A549 (cell line): ENCODE data around the gene LY6G6D. TPM values are rescaled to one million over a fixed set of nuclear protein-coding genes. Genes with fewer than 3 reads are reported as not detected.

Experiments
- ATAC-seq, 2 experiments: fragments of 200-7000 bp in 1 of 2; fragments of >200 bp in 1 of 2; cut with Nextera tagmentation in 1 of 2; cut with Tn5 transposase in 1 of 2; 3 replicates each; pipeline versions ENCODE4 v1.8.0 to v1.9.1; 2018 to 2020; ENCODE audit warnings: mild to moderate bottlenecking in 1 of 2, moderate library complexity in 1 of 2
- CTCF ChIA-PET: fragments of 300-600 bp; sonication (Branson Sonifier 250); formaldehyde crosslinking; extraction: SDS; loops from one replicate; lab custom pipeline; 2021; ENCODE audit warnings: antibody characterized with exemption, inconsistent platforms; lab: Yijun Ruan, JAX
- POLR2A ChIA-PET: fragments of 350-600 bp; formaldehyde crosslinking; extraction: SDS; loops from one replicate; lab custom pipeline; 2021; ENCODE audit warnings: antibody characterized with exemption, inconsistent platforms; lab: Yijun Ruan, JAX
- DNase-seq, 2 experiments: peaks; one replicate each; pipeline versions ENCODE4 v3.0.0 to v3.0.0-alpha.2; 2011 to 2016; ENCODE audit warnings: low read depth in 1 of 2, low spot score in 1 of 2
- FAIRE-seq: peaks from 2 replicates; lab custom pipeline; 2011; peaks lifted over from hg19 to GRCh38; lab: Jason Lieb, UNC
- H3K27ac ChIP-seq, 2 experiments: fragments of >200 bp; sonication (Bioruptor Twin); formaldehyde crosslinking; 3 replicates each; pipeline ENCODE4 v1.5.1; 2016 to 2017
- H3K4me1 ChIP-seq: fragments of >200 bp; sonication (Bioruptor Twin); formaldehyde crosslinking; 3 replicates; pipeline ENCODE4 v1.6.1; 2016
- H3K4me2 ChIP-seq: fragments of >200 bp; sonication (Bioruptor Twin); formaldehyde crosslinking; 3 replicates; pipeline ENCODE4 v1.6.1; 2016
- H3K4me3 ChIP-seq: fragments of >200 bp; sonication (Bioruptor Twin); formaldehyde crosslinking; 3 replicates; pipeline ENCODE4 v1.5.1; 2016
- H3K9me3 ChIP-seq: fragments of >200 bp; sonication (Bioruptor Twin); formaldehyde crosslinking; 3 replicates; pipeline ENCODE4 v1.6.1; 2016
- CEBPB ChIP-seq, 2 experiments: fragments of >200 bp in 1 of 2; sonication (Bioruptor Twin) in 1 of 2; formaldehyde crosslinking in 1 of 2; IDR thresholded peaks; 2 replicates each; pipeline ENCODE4 v1.6.1; 2012 to 2016
- EHF ChIP-seq: fragments of 250-450 bp; sonication (Bioruptor Pico); IDR thresholded peaks from 2 replicates; pipeline ENCODE4 v1.5.0; 2020; ENCODE audit warnings: mild to moderate bottlenecking
- GATA3 ChIP-seq: IDR thresholded peaks from 2 replicates; pipeline ENCODE4 v1.6.1; 2012; ENCODE audit warnings: borderline replicate concordance
- HOXA7 ChIP-seq: fragments of 250-450 bp; sonication (Bioruptor Pico); IDR thresholded peaks from 2 replicates; pipeline ENCODE4 v1.5.0; 2020; ENCODE audit warnings: mild to moderate bottlenecking, moderate library complexity
- JUN ChIP-seq, 2 experiments: fragments of >200 bp; sonication (Bioruptor Twin); formaldehyde crosslinking; IDR thresholded peaks; 2 replicates in 1 of 2; 3 replicates in 1 of 2; pipeline ENCODE4 v1.6.1; 2016 to 2017
- KDM1A ChIP-seq: fragments of 200-600 bp; sonication (generic); IDR thresholded peaks from 2 replicates; pipeline ENCODE4 v1.6.1; 2016; ENCODE audit warnings: low read depth, mild to moderate bottlenecking
- MAZ ChIP-seq: fragments of 150-350 bp; IDR thresholded peaks from 2 replicates; pipeline ENCODE4 v1.6.1; 2014; ENCODE audit warnings: antibody characterized with exemption, low read depth, low read length, borderline replicate concordance
- PHF8 ChIP-seq: fragments of 200-600 bp; sonication (generic); IDR thresholded peaks from 2 replicates; pipeline ENCODE4 v1.6.1; 2016; ENCODE audit warnings: low read depth, mild to moderate bottlenecking, antibody characterized with exemption, moderate library complexity, borderline replicate concordance
- RAD21 ChIP-seq, 2 experiments: fragments of >200 bp in 1 of 2; sonication (Bioruptor Twin) in 1 of 2; formaldehyde crosslinking in 1 of 2; IDR thresholded peaks in 1 of 2; conservative IDR thresholded peaks in 1 of 2; 2 replicates in 1 of 2; 3 replicates in 1 of 2; pipeline ENCODE4 v1.6.1; 2012 to 2018; ENCODE audit warnings: inconsistent platforms in 1 of 2
- RARB ChIP-seq: fragments of 250-450 bp; sonication (Bioruptor Pico); IDR thresholded peaks from 2 replicates; pipeline ENCODE4 v1.8.0; 2021; ENCODE audit warnings: mild to moderate bottlenecking, moderate library complexity
- RCOR1 ChIP-seq: fragments of 150-350 bp; IDR thresholded peaks from 2 replicates; pipeline ENCODE4 v1.6.1; 2014; ENCODE audit warnings: antibody characterized with exemption, low read length, low read depth
- RFX5 ChIP-seq: fragments of 450-650 bp; IDR thresholded peaks from 2 replicates; pipeline ENCODE4 v1.7.1; 2014; ENCODE audit warnings: antibody characterized with exemption, mild to moderate bottlenecking, moderate library complexity
- ZC3H11A ChIP-seq: fragments of 450-650 bp; IDR thresholded peaks from 2 replicates; pipeline ENCODE4 v1.6.1; 2014; ENCODE audit warnings: antibody characterized with exemption, mild to moderate bottlenecking
- ZFP36 ChIP-seq: fragments of 450-650 bp; IDR thresholded peaks from 2 replicates; pipeline ENCODE4 v1.6.1; 2014; ENCODE audit warnings: borderline replicate concordance; ENCODE audit not compliant: partially characterized antibody
- ZNF302 ChIP-seq: fragments of 250-450 bp; sonication (Bioruptor Pico); IDR thresholded peaks from 2 replicates; pipeline ENCODE4 v1.9.0; 2021; ENCODE audit warnings: inconsistent platforms, mild to moderate bottlenecking, moderate library complexity
- ZSCAN20 ChIP-seq: fragments of 250-450 bp; sonication (Bioruptor Pico); IDR thresholded peaks from 2 replicates; pipeline ENCODE4 v1.8.0; 2022; ENCODE audit warnings: mild to moderate bottlenecking, moderate library complexity
- WGBS: methylation state at CpG from one replicate; pipeline ENCODE4 v1.1.6; 2017; ENCODE audit errors: missing lambda C conversion rate; 5-methylcytosine and 5-hydroxymethylcytosine counted together
- polyA plus RNA-seq, 4 experiments: library from polyadenylated mRNA; depleted of rRNA in 3 of 4; stranded (reverse); fragments of >200 nt; fragmentation: RNase III in 1 of 4; extraction: RNeasy Plus Mini Kit Qiagen cat#74134 plus additional on column Dnase treatment in 1 of 4; gene quantifications; 2 replicates in 3 of 4; 3 replicates in 1 of 4; pipeline ENCODE4 v1.2.3, GENCODE V29; 2011 to 2017
- TF ChIP-seq, protein P1 (sequence below): fragments of >200 bp; sonication (Bioruptor Twin); formaldehyde crosslinking; IDR thresholded peaks from 3 replicates; pipeline ENCODE4 v1.6.1; 2016
- TF ChIP-seq, protein P2 (sequence below): fragments of 200-600 bp; sonication (generic); IDR thresholded peaks from 2 replicates; pipeline ENCODE4 v1.6.1; 2016; ENCODE audit warnings: antibody characterized with exemption, mild to moderate bottlenecking, moderate library complexity
- TF ChIP-seq, protein P3 (sequence below): fragments of >200 bp; sonication (Bioruptor Twin); formaldehyde crosslinking; IDR thresholded peaks from 2 replicates; pipeline ENCODE4 v1.6.1; 2016
- TF ChIP-seq, protein P4 (sequence below): fragments of 150-350 bp; IDR thresholded peaks from 2 replicates; pipeline ENCODE4 v1.6.1; 2014; ENCODE audit warnings: low read depth, mild to moderate bottlenecking, low read length

The LY6G6D gene
- polyA plus RNA-seq, 2 of the 4 experiments (the other 2 are of a cell fraction), result not detected

DNA sequence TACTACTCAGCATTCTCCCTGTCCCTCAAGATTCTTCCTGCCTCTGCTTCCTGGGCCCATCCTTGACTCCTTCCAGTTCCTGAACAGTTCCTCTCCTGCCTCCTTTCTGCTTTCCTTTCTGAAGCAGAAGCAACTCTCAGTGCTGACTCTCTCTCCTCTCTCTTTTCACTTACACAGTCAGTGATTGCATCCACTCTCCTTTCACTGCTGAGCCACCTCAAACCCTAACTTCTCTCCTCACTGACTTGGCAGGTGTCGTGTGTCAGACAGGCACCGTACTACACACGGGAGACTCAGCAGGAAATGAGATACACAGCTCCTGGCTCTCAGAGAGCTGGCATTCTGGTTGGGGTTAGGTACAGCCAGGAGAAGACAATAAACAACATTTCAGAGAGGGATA is 17.6 kb upstream of the LY6G6D start:
- H3K9me3 ChIP-seq, result no peaks in the 10 kb centered on the region
- H3K4me1 ChIP-seq, result peaks cover 13% of the 10 kb centered on the region; the same call in 2 of the 3 replicates
- POLR2A ChIA-PET, result no interaction called here
- no peak overlapping the region for H3K4me3 ChIP-seq
- DNase-seq (no peak), ATAC-seq (no peak), FAIRE-seq (no peak)
- TF ChIP-seq ZNF302 (CRISPR knock-in tag) (no peak), ZSCAN20 (CRISPR knock-in tag) (no peak), KDM1A (no peak), MAZ (no peak), RCOR1 (no peak), EHF (CRISPR knock-in tag) (no peak), ZC3H11A (no peak), RAD21 (conservative IDR thresholded peaks at IDR 0.05 in 1 of 2, IDR thresholded peaks at IDR 0.05 in 1 of 2) (no peak), PHF8 (no peak)
- TF ChIP-seq, protein P1, sequence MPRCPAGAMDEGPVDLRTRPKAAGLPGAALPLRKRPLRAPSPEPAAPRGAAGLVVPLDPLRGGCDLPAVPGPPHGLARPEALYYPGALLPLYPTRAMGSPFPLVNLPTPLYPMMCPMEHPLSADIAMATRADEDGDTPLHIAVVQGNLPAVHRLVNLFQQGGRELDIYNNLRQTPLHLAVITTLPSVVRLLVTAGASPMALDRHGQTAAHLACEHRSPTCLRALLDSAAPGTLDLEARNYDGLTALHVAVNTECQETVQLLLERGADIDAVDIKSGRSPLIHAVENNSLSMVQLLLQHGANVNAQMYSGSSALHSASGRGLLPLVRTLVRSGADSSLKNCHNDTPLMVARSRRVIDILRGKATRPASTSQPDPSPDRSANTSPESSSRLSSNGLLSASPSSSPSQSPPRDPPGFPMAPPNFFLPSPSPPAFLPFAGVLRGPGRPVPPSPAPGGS, result no peak
- no peak overlapping the region for H3K27ac ChIP-seq
- H3K4me2 ChIP-seq, result no peak overlapping the region
- WGBS, result 63% methylated on average over 3 of the region's 3 CpGs
- CTCF ChIA-PET, result interaction anchor here (1.4 kb wide), 1 partner anchor 93 kb away, joined by 3 read pairs; no protein-coding TSS in a partner anchor

DNA sequence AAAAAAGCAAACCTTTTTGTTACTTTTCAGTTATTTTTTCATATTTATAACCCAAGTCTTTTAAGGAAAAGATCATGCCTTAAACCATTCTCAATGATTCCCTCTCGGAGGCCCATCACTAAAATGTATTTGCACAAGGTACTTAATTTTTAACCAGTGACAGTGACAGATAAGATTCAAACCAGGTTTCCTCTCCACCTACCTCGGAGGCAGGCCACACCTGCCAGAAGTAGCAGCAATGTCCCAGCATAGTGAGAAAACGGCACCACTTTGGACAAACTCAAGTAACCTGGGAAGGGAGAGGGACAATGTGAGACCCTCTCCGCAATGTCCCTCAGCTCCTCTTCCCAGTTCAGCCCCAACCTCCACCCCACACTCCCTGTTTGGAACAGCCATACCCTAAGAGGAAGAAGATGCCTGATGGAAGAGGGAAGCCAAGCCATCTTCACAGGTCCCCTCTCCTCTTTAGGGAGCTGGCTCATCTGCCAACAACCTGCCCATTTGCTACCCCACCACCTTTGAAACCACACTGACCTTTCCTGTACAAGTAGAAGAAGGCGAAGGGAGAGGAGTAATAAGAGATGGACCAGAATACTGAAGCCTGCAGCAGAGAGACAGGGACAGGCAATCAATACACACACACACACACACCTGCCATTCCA is 14.3 kb upstream of the LY6G6D start:
- DNase-seq (no peak), ATAC-seq (no peak), FAIRE-seq (no peak)
- no peak for TF ChIP-seq JUN (IDR thresholded peaks at IDR 0.05)
- TF ChIP-seq, protein P2, sequence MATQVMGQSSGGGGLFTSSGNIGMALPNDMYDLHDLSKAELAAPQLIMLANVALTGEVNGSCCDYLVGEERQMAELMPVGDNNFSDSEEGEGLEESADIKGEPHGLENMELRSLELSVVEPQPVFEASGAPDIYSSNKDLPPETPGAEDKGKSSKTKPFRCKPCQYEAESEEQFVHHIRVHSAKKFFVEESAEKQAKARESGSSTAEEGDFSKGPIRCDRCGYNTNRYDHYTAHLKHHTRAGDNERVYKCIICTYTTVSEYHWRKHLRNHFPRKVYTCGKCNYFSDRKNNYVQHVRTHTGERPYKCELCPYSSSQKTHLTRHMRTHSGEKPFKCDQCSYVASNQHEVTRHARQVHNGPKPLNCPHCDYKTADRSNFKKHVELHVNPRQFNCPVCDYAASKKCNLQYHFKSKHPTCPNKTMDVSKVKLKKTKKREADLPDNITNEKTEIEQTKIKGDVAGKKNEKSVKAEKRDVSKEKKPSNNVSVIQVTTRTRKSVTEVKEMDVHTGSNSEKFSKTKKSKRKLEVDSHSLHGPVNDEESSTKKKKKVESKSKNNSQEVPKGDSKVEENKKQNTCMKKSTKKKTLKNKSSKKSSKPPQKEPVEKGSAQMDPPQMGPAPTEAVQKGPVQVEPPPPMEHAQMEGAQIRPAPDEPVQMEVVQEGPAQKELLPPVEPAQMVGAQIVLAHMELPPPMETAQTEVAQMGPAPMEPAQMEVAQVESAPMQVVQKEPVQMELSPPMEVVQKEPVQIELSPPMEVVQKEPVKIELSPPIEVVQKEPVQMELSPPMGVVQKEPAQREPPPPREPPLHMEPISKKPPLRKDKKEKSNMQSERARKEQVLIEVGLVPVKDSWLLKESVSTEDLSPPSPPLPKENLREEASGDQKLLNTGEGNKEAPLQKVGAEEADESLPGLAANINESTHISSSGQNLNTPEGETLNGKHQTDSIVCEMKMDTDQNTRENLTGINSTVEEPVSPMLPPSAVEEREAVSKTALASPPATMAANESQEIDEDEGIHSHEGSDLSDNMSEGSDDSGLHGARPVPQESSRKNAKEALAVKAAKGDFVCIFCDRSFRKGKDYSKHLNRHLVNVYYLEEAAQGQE, result no peak
- no peak for TF ChIP-seq CEBPB (IDR thresholded peaks at IDR 0.05)
- no peak for TF ChIP-seq GATA3
- no peak for TF ChIP-seq ZFP36
- TF ChIP-seq, protein P3, sequence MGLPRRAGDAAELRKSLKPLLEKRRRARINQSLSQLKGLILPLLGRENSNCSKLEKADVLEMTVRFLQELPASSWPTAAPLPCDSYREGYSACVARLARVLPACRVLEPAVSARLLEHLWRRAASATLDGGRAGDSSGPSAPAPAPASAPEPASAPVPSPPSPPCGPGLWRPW, result no peak
- TF ChIP-seq, protein P4, sequence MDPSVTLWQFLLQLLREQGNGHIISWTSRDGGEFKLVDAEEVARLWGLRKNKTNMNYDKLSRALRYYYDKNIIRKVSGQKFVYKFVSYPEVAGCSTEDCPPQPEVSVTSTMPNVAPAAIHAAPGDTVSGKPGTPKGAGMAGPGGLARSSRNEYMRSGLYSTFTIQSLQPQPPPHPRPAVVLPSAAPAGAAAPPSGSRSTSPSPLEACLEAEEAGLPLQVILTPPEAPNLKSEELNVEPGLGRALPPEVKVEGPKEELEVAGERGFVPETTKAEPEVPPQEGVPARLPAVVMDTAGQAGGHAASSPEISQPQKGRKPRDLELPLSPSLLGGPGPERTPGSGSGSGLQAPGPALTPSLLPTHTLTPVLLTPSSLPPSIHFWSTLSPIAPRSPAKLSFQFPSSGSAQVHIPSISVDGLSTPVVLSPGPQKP, result no peak
- no peak for TF ChIP-seq RARB (CRISPR knock-in tag)
- TF ChIP-seq HOXA7 (CRISPR knock-in tag), result no peak
- no peak for TF ChIP-seq KDM1A
- no peak for TF ChIP-seq PHF8
- no peak for TF ChIP-seq RFX5
- no peak overlapping the region for H3K4me3 ChIP-seq
- ChIA-PET POLR2A (no interaction called here), CTCF (no interaction called here)
- H3K27ac ChIP-seq, result no peak overlapping the region
- H3K4me1 ChIP-seq, result peaks cover 13% of the 10 kb centered on the region; the same call in 2 of the 3 replicates
- WGBS, result 72% methylated on average over 5 of the region's 5 CpGs
- no peak overlapping the region for H3K4me2 ChIP-seq
- no peaks in the 10 kb centered on the region for H3K9me3 ChIP-seq
